KOPT-K1 (cell line): ENCODE measurements around the gene SUPT5H.
"Not testable (repeated sequence)": the region's sequence is repeated elsewhere in the genome, so short reads cannot be mapped to it uniquely, and the experiment has no call there.

Experiments used
- H3K27ac ChIP-seq: fragments of 200-600 bp; sonication (generic); 2 replicates; pipeline ENCODE4 v1.5.1; 2016; ENCODE audit warnings: antibody characterized with exemption, mild to moderate bottlenecking, low read depth, low read length; ENCODE audit not compliant: poor library complexity, severe bottlenecking
- H3K36me3 ChIP-seq: fragments of 200-600 bp; sonication (generic); 2 replicates; pipeline ENCODE4 v1.5.1; 2017; ENCODE audit warnings: antibody characterized with exemption, mild to moderate bottlenecking, low read length, moderate library complexity; ENCODE audit not compliant: insufficient read depth
- H3K9me3 ChIP-seq: fragments of 200-600 bp; sonication (generic); 2 replicates; pipeline ENCODE4 v1.5.1; 2017; ENCODE audit warnings: antibody characterized with exemption, low read length, mild to moderate bottlenecking; ENCODE audit not compliant: insufficient read depth, poor library complexity, severe bottlenecking

Gene SUPT5H

GRCh38 chr19:39463403-39463802 is 18.0 kb downstream of the SUPT5H start:
- Histone ChIP-seq H3K36me3 (peaks cover 91% of the 10 kb centered on the region), H3K27ac (no peak overlapping the region), H3K9me3 (no peaks in the 10 kb centered on the region)

GRCh38 chr19:39465956-39466747 is 20.8 kb downstream of the SUPT5H start:
- Histone ChIP-seq H3K36me3 (peaks cover 91% of the 10 kb centered on the region), H3K9me3 (no peaks in the 10 kb centered on the region), H3K27ac (no peak overlapping the region)

- Histone ChIP-seq H3K27ac (no peak overlapping the region), H3K9me3 (no peaks in the 10 kb centered on the region), H3K36me3 (peaks cover 95% of the 10 kb centered on the region)
These were observed 22.6 kb downstream of the SUPT5H start for GRCh38 chr19:39467941-39468340.

- Histone ChIP-seq H3K27ac (no peak overlapping the region), H3K36me3 (peaks cover 95% of the 10 kb centered on the region), H3K9me3 (no peaks in the 10 kb centered on the region)
These were observed 23.7 kb downstream of the SUPT5H start for GRCh38 chr19:39469036-39469435.

GRCh38 chr19:39469567-39469966 is 24.2 kb downstream of the SUPT5H start:
- H3K9me3 ChIP-seq = no peaks in the 10 kb centered on the region
- no peak overlapping the region for H3K27ac ChIP-seq
- H3K36me3 ChIP-seq = peaks cover 96% of the 10 kb centered on the region

- peaks cover 96% of the 10 kb centered on the region for H3K36me3 ChIP-seq
- no peaks in the 10 kb centered on the region for H3K9me3 ChIP-seq
- no peak overlapping the region for H3K27ac ChIP-seq
These were observed 25.4 kb downstream of the SUPT5H start for GRCh38 chr19:39470724-39471339.

GRCh38 chr19:39471756-39472536 is 26.6 kb downstream of the SUPT5H start:
- Histone ChIP-seq H3K9me3 (no peaks in the 10 kb centered on the region), H3K27ac (no peak overlapping the region), H3K36me3 (peaks cover 97% of the 10 kb centered on the region)

GRCh38 chr19:39472746-39473442 is 27.5 kb downstream of the SUPT5H start:
- H3K9me3 ChIP-seq = no peaks in the 10 kb centered on the region
- H3K36me3 ChIP-seq = peaks cover 91% of the 10 kb centered on the region

GRCh38 chr19:39473443-39473960 is 28.1 kb downstream of the SUPT5H start:
- Histone ChIP-seq H3K9me3 (no peaks in the 10 kb centered on the region), H3K36me3 (peaks cover 85% of the 10 kb centered on the region), H3K27ac (no peak overlapping the region)

More at GRCh38 chr19:39472746-39473442, 27.5 kb downstream of the SUPT5H start:
- no peak overlapping the region for H3K27ac ChIP-seq

GRCh38 chr19:39474139-39474620 is 28.8 kb downstream of the SUPT5H start:
- peaks cover 78% of the 10 kb centered on the region for H3K36me3 ChIP-seq
- no peak overlapping the region for H3K27ac ChIP-seq

GRCh38 chr19:39475748-39476147 is 30.4 kb downstream of the SUPT5H start:
- Histone ChIP-seq H3K36me3 (peaks cover 63% of the 10 kb centered on the region), H3K9me3 (no peaks in the 10 kb centered on the region), H3K27ac (no peak overlapping the region)

More at GRCh38 chr19:39474139-39474620, 28.8 kb downstream of the SUPT5H start:
- no peaks in the 10 kb centered on the region for H3K9me3 ChIP-seq

- not testable (repeated sequence) for H3K27ac ChIP-seq, H3K9me3 ChIP-seq
- peaks cover 45% of the 10 kb centered on the region for H3K36me3 ChIP-seq
These were observed 34.0 kb downstream of the SUPT5H start for GRCh38 chr19:39479319-39479801.

GRCh38 chr19:39479916-39480315 is 34.5 kb downstream of the SUPT5H start:
- peak overlapping the region; percentile 80 for H3K27ac ChIP-seq
- peaks cover 45% of the 10 kb centered on the region for H3K36me3 ChIP-seq
- no peaks in the 10 kb centered on the region for H3K9me3 ChIP-seq
